RWPE1 (cell line): ENCODE measurements around the gene SKI.
A peak's percentile ranks its signal among the peaks of the same experiment; 100 is the strongest.

Source experiments
- CTCF ChIA-PET: fragments of 350-600 bp; sonication (Branson Sonifier 250); formaldehyde crosslinking; extraction: SDS; loops from one replicate; lab custom pipeline; 2021; lab: Yijun Ruan, JAX
- POLR2A ChIA-PET: fragments of 400-600 bp; formaldehyde crosslinking; extraction: SDS; loops from one replicate; lab custom pipeline; 2020; ENCODE audit warnings: antibody characterized with exemption; ENCODE audit not compliant: low non-redundant PET; lab: Yijun Ruan, JAX
- DNase-seq: peaks from one replicate; pipeline ENCODE4 v3.0.0; 2012; ENCODE audit warnings: low spot score
- H3K27ac ChIP-seq: fragments of 450-650 bp; 2 replicates; pipeline ENCODE4 v1.5.1; 2017
- CTCF ChIP-seq: fragments of 450-650 bp; conservative IDR thresholded peaks from 2 replicates; pipeline ENCODE4 v1.5.1; 2017; ENCODE audit warnings: low read depth, mild to moderate bottlenecking

SKI gene

GRCh38 chr1:2238361-2239012 lies 10.4 kb downstream of the SKI start:
- TF ChIP-seq CTCF = no peak
- DNase-seq = no peak
- POLR2A ChIA-PET = no interaction called here
- H3K27ac ChIP-seq = peak overlapping the region; percentile 99
- CTCF ChIA-PET = interaction anchor here (1.0 to 1.4 kb wide), 2 partner anchors 26 to 143 kb away, joined by 3 to 6 read pairs; no protein-coding TSS in a partner anchor

DNA sequence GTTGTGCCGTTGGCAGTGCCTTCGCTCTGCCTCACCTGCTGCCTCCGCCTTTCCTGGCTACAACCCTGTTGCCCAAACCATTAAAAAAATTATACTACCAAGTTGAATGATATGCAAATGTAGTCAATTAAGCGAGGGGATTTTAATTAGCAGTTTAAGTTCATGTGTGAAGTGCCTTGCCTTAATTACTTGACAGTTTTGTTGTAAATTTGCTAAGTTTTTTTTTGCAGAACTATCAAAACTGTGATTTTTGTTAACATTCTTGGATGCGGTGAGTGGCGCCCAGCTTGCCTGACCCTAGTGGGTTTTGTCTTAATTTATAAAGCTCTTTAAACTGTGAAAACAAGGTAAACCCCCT lies 10.9 kb downstream of the SKI start:
- ChIA-PET CTCF (interaction anchor here (1.0 to 1.4 kb wide), 2 partner anchors 26 to 143 kb away, joined by 3 to 6 read pairs; no protein-coding TSS in a partner anchor), POLR2A (no interaction called here)
- TF ChIP-seq CTCF = no peak
- DNase-seq = no peak
- H3K27ac ChIP-seq = peak overlapping the region; percentile 99

- H3K27ac ChIP-seq = peak overlapping the region; percentile 99
- ChIA-PET POLR2A (no interaction called here), CTCF (interaction anchor here (1.0 to 1.4 kb wide), 2 partner anchors 27 to 142 kb away, joined by 3 to 6 read pairs; no protein-coding TSS in a partner anchor)
- DNase-seq = no peak
- TF ChIP-seq CTCF = no peak
Measured at GRCh38 chr1:2239384-2239985, 11.4 kb downstream of the SKI start.

- no peak for DNase-seq
- peak overlapping the region; percentile 99 for H3K27ac ChIP-seq
- CTCF ChIA-PET = interaction anchor here (1.5 kb wide), 1 partner anchor 9 kb away, joined by 3 read pairs; no protein-coding TSS in a partner anchor
Measured at GRCh38 chr1:2240270-2241156, 12.4 kb downstream of the SKI start.

GRCh38 chr1:2241820-2242219 lies 13.7 kb downstream of the SKI start:
- POLR2A ChIA-PET = no interaction called here
- DNase-seq = no peak
- no peak for TF ChIP-seq CTCF
- CTCF ChIA-PET = interaction anchor here (1.5 kb wide), 1 partner anchor 10 kb away, joined by 3 read pairs; no protein-coding TSS in a partner anchor
- H3K27ac ChIP-seq = peak overlapping the region; percentile 99

More at GRCh38 chr1:2240270-2241156, 12.4 kb downstream of the SKI start:
- POLR2A ChIA-PET = no interaction called here
- no peak for TF ChIP-seq CTCF
